GM18526 (cell line): ENCODE measurements around the gene CDYL2.

Experiments used
- POLR2A ChIP-seq: IDR thresholded peaks from 3 replicates; pipeline ENCODE4 v1.6.1; 2011; ENCODE audit not compliant: insufficient read length; ENCODE audit errors: extremely low read depth

CDYL2 gene

GRCh38 chr16:80559369-80559768 lies 245.0 kb downstream of the CDYL2 start:
- TF ChIP-seq POLR2A, result no peak

- TF ChIP-seq POLR2A, result no peak
These were observed 247.4 kb downstream of the CDYL2 start for GRCh38 chr16:80557037-80557436.

- no peak for TF ChIP-seq POLR2A
These were observed 247.9 kb downstream of the CDYL2 start for GRCh38 chr16:80556481-80556880.

- TF ChIP-seq POLR2A, result no peak
These were observed 250.4 kb downstream of the CDYL2 start for GRCh38 chr16:80554033-80554432.

GRCh38 chr16:80552277-80552676 lies 252.1 kb downstream of the CDYL2 start:
- TF ChIP-seq POLR2A, result no peak
